ENCODE data around the gene HMG20B. TPM values are rescaled to one million over a fixed set of nuclear protein-coding genes. Genes with fewer than 3 reads are reported as not detected.

Gene HMG20B
- total RNA-seq, 1 experiment from 2014 or later = 186 TPM

DNA sequence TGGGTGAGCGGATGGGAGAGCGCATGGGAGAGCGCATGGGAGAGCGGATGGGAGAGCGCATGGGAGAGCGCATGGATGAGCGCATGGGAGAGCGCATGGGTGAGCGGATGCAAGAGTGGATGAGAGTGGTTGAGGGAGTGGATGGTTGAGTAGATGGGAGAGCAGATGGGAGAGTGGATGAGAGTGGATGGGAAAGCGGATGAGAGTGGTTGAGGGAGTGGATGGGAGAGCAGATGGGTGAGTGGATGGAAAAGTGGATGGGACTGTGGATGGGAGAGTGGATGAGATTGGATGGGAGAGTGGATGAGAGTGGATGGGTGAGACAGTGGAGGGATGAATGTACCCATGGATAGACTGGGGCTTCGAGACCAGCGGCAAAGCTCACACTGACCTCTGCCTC is 42.4 kb upstream of the HMG20B start:
- H3K9me3 ChIP-seq (ENCODE audit: control insufficient read depth in 1 of 2, insufficient read depth in 1 of 2, low read depth in 1 of 2, low read length in 2 of 2) = no peaks in the 10 kb centered on the region
- TF ChIP-seq, protein P1, sequence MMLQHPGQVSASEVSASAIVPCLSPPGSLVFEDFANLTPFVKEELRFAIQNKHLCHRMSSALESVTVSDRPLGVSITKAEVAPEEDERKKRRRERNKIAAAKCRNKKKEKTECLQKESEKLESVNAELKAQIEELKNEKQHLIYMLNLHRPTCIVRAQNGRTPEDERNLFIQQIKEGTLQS (IDR thresholded peaks at IDR 0.05) = no peak
- no peak for TF ChIP-seq ZFX (IDR thresholded peaks at IDR 0.05)
- no peak for TF ChIP-seq SP1 (IDR thresholded peaks at IDR 0.05; ENCODE audit: low read depth)
- no peak for TF ChIP-seq TCF7L2 (IDR thresholded peaks at IDR 0.05; ENCODE audit: borderline replicate concordance, extremely low read depth, insufficient read depth, insufficient read length)
- TF ChIP-seq ELF1 (IDR thresholded peaks at IDR 0.05; ENCODE audit: borderline replicate concordance, low read depth) = no peak
- no peak for TF ChIP-seq YY1 (IDR thresholded peaks at IDR 0.05; ENCODE audit: extremely low read depth, insufficient replicate concordance, low read depth, low read length)
- no peak for TF ChIP-seq SRF (IDR thresholded peaks at IDR 0.05; ENCODE audit: low read depth)
- no peak for TF ChIP-seq JUND (IDR thresholded peaks at IDR 0.05)
- TF ChIP-seq EZH2phosphoT487 (IDR thresholded peaks at IDR 0.05; ENCODE audit: borderline replicate concordance) = no peak
- no peak for TF ChIP-seq EZH2 (IDR thresholded peaks at IDR 0.05)
- TF ChIP-seq POLR2AphosphoS5 (IDR thresholded peaks at IDR 0.05; ENCODE audit: low read depth, low read length) = no peak
- TF ChIP-seq, protein P2, sequence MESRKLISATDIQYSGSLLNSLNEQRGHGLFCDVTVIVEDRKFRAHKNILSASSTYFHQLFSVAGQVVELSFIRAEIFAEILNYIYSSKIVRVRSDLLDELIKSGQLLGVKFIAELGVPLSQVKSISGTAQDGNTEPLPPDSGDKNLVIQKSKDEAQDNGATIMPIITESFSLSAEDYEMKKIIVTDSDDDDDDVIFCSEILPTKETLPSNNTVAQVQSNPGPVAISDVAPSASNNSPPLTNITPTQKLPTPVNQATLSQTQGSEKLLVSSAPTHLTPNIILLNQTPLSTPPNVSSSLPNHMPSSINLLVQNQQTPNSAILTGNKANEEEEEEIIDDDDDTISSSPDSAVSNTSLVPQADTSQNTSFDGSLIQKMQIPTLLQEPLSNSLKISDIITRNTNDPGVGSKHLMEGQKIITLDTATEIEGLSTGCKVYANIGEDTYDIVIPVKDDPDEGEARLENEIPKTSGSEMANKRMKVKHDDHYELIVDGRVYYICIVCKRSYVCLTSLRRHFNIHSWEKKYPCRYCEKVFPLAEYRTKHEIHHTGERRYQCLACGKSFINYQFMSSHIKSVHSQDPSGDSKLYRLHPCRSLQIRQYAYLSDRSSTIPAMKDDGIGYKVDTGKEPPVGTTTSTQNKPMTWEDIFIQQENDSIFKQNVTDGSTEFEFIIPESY (IDR thresholded peaks at IDR 0.05; ENCODE audit: extremely low read depth, insufficient replicate concordance, low read length) = no peak
- TF ChIP-seq, protein P3, sequence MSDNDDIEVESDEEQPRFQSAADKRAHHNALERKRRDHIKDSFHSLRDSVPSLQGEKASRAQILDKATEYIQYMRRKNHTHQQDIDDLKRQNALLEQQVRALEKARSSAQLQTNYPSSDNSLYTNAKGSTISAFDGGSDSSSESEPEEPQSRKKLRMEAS (IDR thresholded peaks at IDR 0.05) = no peak
- TF ChIP-seq POLR2A (IDR thresholded peaks at IDR 0.05; ENCODE audit: borderline replicate concordance, extremely low read depth, insufficient read depth, insufficient read length) = no peak
- no peak for TF ChIP-seq CBX3 (IDR thresholded peaks at IDR 0.05; ENCODE audit: low read depth)
- no peak for TF ChIP-seq FOSL1 (IDR thresholded peaks at IDR 0.05; ENCODE audit: low read depth)
- TF ChIP-seq CEBPB (IDR thresholded peaks at IDR 0.05; ENCODE audit: low read depth) = no peak
- TF ChIP-seq, protein P4, sequence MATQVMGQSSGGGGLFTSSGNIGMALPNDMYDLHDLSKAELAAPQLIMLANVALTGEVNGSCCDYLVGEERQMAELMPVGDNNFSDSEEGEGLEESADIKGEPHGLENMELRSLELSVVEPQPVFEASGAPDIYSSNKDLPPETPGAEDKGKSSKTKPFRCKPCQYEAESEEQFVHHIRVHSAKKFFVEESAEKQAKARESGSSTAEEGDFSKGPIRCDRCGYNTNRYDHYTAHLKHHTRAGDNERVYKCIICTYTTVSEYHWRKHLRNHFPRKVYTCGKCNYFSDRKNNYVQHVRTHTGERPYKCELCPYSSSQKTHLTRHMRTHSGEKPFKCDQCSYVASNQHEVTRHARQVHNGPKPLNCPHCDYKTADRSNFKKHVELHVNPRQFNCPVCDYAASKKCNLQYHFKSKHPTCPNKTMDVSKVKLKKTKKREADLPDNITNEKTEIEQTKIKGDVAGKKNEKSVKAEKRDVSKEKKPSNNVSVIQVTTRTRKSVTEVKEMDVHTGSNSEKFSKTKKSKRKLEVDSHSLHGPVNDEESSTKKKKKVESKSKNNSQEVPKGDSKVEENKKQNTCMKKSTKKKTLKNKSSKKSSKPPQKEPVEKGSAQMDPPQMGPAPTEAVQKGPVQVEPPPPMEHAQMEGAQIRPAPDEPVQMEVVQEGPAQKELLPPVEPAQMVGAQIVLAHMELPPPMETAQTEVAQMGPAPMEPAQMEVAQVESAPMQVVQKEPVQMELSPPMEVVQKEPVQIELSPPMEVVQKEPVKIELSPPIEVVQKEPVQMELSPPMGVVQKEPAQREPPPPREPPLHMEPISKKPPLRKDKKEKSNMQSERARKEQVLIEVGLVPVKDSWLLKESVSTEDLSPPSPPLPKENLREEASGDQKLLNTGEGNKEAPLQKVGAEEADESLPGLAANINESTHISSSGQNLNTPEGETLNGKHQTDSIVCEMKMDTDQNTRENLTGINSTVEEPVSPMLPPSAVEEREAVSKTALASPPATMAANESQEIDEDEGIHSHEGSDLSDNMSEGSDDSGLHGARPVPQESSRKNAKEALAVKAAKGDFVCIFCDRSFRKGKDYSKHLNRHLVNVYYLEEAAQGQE (IDR thresholded peaks at IDR 0.05; ENCODE audit: low read depth) = no peak
- no peak for TF ChIP-seq ZNF274 (IDR thresholded peaks at IDR 0.05; ENCODE audit: low read depth, low read length)
- TF ChIP-seq RAD21 (IDR thresholded peaks at IDR 0.05; ENCODE audit: low read depth) = no peak
- no TSS peak for BruUV-seq (replicated peaks)
- H2AFZ ChIP-seq (ENCODE audit: low read depth, low read length, poor library complexity, severe bottlenecking) = no peak overlapping the region
- no peak for DNase-seq (ENCODE audit: low read depth, low spot score)
- no peaks in the 10 kb centered on the region for H3K27me3 ChIP-seq (ENCODE audit: insufficient read depth, low read length)
- H3K9ac ChIP-seq (ENCODE audit: low read length) = no peak overlapping the region
- no peaks in the 10 kb centered on the region for H3K9me2 ChIP-seq (ENCODE audit: insufficient read depth)
- H3K4me2 ChIP-seq (ENCODE audit: low read length) = no peak overlapping the region
- H3K36me3 ChIP-seq (ENCODE audit: control insufficient read depth in 1 of 2, insufficient read depth in 2 of 2, low read length in 2 of 2) = peaks cover 14 to 35% of the 10 kb centered on the region in 2 experiments
- CTCF ChIA-PET = no interaction called here
- H3K27ac ChIP-seq (ENCODE audit: low read depth, low read length) = no peak overlapping the region; the same call in 1 of the 2 replicates
- POLR2A ChIA-PET = no interaction called here
- H3K4me3 ChIP-seq (replicated peaks in 1 of 2; ENCODE audit: low read depth in 1 of 2, low read length in 2 of 2) = no peak overlapping the region
- H3K79me2 ChIP-seq (ENCODE audit: insufficient read depth, low read length) = no peaks in the 10 kb centered on the region
- intact Hi-C loops (cut with micrococcal nuclease) = no loop called here
- no peaks in the 10 kb centered on the region for H3K4me1 ChIP-seq (ENCODE audit: control insufficient read depth in 1 of 2, insufficient read depth in 2 of 2, low read length in 2 of 2)
- no peak for ATAC-seq
- H4K20me1 ChIP-seq (ENCODE audit: insufficient read depth) = no peaks in the 10 kb centered on the region
- RAD21 ChIA-PET (ENCODE audit: low non-redundant PET in 1 of 2, low total read pairs in 2 of 2, uncharacterized antibody in 2 of 2, unreplicated experiment in 2 of 2) = no interaction called here

Data from HCT116 (cell line).